NCI-H2171 (cell line): ENCODE measurements around the gene OTUB2.

ENCODE experiments used
- DNase-seq: peaks from one replicate; lab custom pipeline; 2025; lab: John Stamatoyannopoulos, UW

OTUB2 gene

GRCh38 chr14:93997082-93997481 is 29.1 kb upstream of the OTUB2 start, which contains the start of gene CCDC197:
Gene CCDC197, plus strand, starts transcription at chr14:93997301. Its CDS starts 831 bp downstream, at chr14:93998132.
- no peak for DNase-seq

GRCh38 chr14:93997916-93998870 is 27.9 kb upstream of the OTUB2 start:
- no peak for DNase-seq

GRCh38 chr14:93998871-93999403 is 27.2 kb upstream of the OTUB2 start:
- no peak for DNase-seq

- DNase-seq = no peak
Measured at GRCh38 chr14:93999573-93999972, 26.6 kb upstream of the OTUB2 start.

GRCh38 chr14:94000267-94000666 is 25.9 kb upstream of the OTUB2 start:
- no peak for DNase-seq

- no peak for DNase-seq
Measured at GRCh38 chr14:94001016-94001415, 25.1 kb upstream of the OTUB2 start.

- peak; percentile 71 for DNase-seq
Measured at GRCh38 chr14:94001501-94002396, 24.4 kb upstream of the OTUB2 start.

- DNase-seq = no peak
Measured at GRCh38 chr14:94003397-94003796, 22.7 kb upstream of the OTUB2 start.

DNA sequence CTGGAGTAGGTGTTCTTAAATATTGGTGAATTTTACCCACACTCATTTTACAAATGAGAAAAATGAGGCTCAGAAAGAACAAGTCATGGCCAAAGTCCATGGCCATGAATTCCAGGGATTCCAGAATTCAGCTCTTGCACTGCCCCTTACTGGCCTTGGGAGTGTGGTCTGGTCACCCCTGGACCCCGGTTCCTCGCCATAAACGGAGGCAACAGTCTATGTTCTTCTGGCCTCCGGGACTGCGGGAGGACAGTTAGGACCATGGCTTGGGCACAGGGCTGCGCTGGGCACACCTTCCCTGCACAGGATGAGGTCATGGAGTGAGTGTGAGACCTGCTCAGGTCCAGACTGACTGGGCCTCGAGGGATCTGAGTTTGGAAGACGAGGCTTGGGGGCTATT is 22.1 kb upstream of the OTUB2 start:
- no peak for DNase-seq

- no peak for DNase-seq
Measured at GRCh38 chr14:94005324-94006073, 20.6 kb upstream of the OTUB2 start.

GRCh38 chr14:94008234-94008633 is 17.9 kb upstream of the OTUB2 start:
- no peak for DNase-seq

DNA sequence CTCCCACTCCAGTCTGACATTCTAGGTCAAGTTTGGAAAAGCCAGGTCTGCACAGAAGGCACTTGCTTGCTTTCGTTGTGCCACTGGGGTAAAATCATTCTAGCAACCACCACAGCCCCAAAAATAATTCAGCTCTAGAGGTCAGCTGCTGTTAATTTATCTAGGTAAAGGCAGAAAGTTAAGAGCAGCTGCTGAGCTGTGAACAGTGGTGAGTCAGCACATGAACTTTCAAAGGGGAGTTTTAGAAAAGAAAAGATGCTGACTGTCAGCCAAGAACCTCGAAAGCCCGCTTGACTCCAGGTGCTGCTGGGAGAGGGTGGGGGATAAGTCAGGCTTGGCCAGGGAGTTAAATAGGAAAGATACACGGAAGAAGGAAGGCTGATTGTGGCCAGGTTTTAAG is 16.4 kb upstream of the OTUB2 start:
- no peak for DNase-seq

DNA sequence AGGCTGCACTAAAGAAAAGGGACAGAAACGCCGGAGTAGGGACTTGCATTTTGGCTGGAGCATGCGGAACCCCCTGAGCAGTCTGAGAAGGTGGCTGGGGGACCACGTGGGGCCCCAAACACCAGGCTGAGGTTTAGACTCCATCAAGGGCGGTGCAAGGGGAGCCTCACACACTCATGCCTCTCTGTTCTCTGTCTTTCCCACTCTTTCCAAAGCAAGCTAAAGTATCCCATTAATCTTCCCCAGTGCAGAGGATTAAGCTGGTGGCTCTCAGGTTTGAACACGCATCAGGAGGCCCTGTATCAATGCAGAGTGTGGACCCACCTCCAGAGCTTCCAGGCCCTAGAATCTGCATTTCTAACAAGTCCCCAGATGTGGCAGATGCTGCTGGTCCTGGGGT is 15.5 kb upstream of the OTUB2 start:
- DNase-seq = no peak

DNA sequence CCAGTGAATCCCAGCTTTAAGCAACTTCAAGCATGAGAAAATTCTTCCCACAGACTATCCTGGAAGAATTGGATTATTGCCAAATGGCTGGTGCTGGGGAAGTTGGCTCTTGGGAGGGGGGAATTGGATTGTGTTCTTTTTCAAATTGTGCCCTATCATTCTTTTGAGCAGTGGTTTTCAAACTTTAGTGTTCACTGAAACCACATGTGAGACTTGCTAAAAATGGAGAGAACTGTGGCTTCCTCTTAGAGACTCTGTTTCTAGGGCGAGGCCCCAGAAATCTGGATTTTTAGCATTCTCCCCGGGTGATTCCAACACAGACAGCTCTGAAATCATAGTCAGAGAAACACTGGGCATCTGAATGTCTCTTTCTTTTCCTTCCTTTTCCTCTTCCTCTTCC is 14.3 kb upstream of the OTUB2 start:
- peak; percentile 21 for DNase-seq

GRCh38 chr14:94014382-94014781 is 11.8 kb upstream of the OTUB2 start:
- no peak for DNase-seq

DNA sequence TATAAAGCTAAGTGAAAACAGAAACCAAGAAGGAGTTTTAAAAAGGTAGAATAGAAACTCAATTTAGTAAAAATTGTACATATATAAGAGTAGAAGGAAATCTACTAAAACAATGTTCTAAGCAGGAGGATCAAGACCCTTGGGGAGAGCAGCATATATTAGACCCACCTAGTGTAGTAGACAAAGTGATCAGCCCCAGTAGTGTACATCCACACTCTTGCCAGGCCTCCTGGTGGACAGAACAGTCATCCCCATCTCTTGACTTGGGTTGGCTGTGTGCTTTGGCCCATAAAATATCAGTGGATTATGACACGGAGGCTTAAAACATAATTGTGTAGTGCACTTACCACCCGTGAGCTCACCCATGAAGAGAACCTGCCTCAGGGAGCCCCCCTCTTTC is 10.9 kb upstream of the OTUB2 start:
- DNase-seq = no peak

DNA sequence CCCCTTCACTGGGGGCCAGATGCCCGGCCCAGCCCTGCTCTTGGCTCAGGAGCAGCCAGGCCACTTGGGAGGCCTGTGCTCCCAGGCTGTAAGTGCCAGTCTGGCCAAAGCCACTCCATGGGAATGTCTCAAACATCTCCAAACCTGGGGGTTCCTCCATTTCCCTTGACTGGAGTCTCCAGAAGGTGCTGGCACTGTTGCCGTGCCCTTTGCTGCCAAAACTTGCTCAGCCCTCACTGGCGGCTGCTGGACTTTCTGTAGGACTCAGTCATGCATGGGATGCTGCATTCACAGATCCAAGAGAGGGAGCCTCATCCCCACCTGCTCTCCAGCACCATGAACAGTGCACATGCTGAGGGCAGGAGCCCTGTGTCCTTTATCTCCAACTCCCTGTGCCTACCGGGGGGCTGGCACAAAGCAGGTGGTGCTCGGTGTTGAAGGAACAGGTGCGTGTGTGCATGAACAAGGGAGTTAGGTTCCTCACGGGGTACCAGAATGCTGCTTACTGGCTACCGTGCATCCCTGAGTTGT is 9.6 kb upstream of the OTUB2 start:
- DNase-seq = no peak

DNA sequence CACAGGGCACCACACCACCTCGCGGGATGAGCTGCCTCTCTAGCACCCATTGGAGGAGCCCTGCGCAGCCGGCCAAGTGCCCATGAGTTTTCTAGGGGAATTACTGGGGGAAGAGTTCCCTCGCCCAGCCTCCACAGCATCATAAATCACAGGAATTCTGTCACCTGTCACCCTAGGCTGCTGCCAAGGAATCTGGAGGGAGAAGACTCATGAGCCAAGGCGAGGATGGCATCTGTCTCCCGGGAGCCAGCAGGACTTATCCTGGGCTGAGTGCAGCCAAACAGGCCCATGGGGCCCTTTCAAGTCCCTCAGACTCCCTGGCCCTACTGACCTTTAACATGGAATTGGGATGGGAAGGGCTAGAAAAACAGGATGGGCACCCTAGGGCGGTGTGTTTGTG is 7.8 kb upstream of the OTUB2 start:
- no peak for DNase-seq

- no peak for DNase-seq
Measured at GRCh38 chr14:94019329-94019728, 6.8 kb upstream of the OTUB2 start.

- DNase-seq = no peak
Measured at GRCh38 chr14:94020267-94020666, 5.9 kb upstream of the OTUB2 start.

DNA sequence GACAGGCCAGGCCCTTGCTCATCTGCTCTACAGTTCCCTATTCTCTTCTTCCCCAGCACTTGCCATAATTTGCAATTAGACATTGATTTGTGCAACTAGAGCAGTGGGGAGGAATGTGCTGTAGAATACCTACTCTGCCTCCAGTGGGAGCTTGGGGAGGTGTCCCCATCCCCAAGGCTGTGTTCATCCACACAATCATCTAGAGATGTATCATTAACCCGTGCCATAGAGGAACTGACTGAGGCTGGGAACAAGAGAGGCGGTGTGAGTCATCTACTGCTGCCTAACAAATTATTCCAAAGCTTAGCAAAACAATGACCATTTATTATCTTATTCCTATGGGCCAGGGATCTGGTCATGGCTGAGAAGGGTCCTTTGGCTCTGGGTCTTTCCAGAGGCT is 5.1 kb upstream of the OTUB2 start:
- DNase-seq = no peak
